GM10248 (cell line): ENCODE measurements around the gene NCAN.

Experiments used
- CTCF ChIA-PET: fragments of 300-600 bp; sonication (Branson Sonifier 250); formaldehyde crosslinking; extraction: SDS; loops from one replicate; lab custom pipeline; 2021; ENCODE audit warnings: antibody characterized with exemption; lab: Yijun Ruan, JAX
- POLR2A ChIA-PET: fragments of 350-650 bp; sonication (Branson Sonifier 250); formaldehyde crosslinking; extraction: SDS; loops from one replicate; lab custom pipeline; 2020; ENCODE audit warnings: antibody characterized with exemption; lab: Yijun Ruan, JAX
- DNase-seq: peaks from one replicate; pipeline ENCODE4 v3.0.0; 2012; ENCODE audit errors: extremely low spot score
- CTCF ChIP-seq: IDR thresholded peaks from 2 replicates; pipeline ENCODE4 v1.5.1; 2012; ENCODE audit warnings: mild to moderate bottlenecking, low read depth; ENCODE audit errors: extremely low read depth, missing control alignments, control extremely low read depth

NCAN gene

GRCh38 chr19:19209372-19209771 is 2.4 kb upstream of the NCAN start:
- CTCF ChIA-PET, result interaction anchor here (2.0 kb wide), 1 partner anchor 15 kb away, joined by 5 read pairs; no protein-coding TSS in a partner anchor
- TF ChIP-seq CTCF, result no peak
- POLR2A ChIA-PET, result no interaction called here
- no peak for DNase-seq

- ChIA-PET CTCF (interaction anchor here (1.5 kb wide), 1 partner anchor 23 kb away, joined by 3 read pairs; no protein-coding TSS in a partner anchor), POLR2A (no interaction called here)
- no peak for TF ChIP-seq CTCF
- DNase-seq, result no peak
Measured at GRCh38 chr19:19212916-19213315, 1.2 kb downstream of the NCAN start.

GRCh38 chr19:19213426-19214158 is 1.8 kb downstream of the NCAN start:
- ChIA-PET CTCF (interaction anchor here (0.9 to 2.9 kb wide), 3 partner anchors 11 to 23 kb away, joined by 3 to 12 read pairs (median 3); partner anchors contain the start of gene NR2C2AP), POLR2A (no interaction called here)
- TF ChIP-seq CTCF, result no peak
- DNase-seq, result no peak

GRCh38 chr19:19214159-19214490 is 2.4 kb downstream of the NCAN start:
- POLR2A ChIA-PET, result no interaction called here
- CTCF ChIA-PET, result interaction anchor here (0.9 to 2.9 kb wide), 3 partner anchors 11 to 24 kb away, joined by 3 to 12 read pairs (median 3); partner anchors contain the start of gene NR2C2AP
- no peak for DNase-seq
- no peak for TF ChIP-seq CTCF

GRCh38 chr19:19214892-19215291 is 3.1 kb downstream of the NCAN start:
- CTCF ChIA-PET, result interaction anchor here (2.9 kb wide), 1 partner anchor 10 kb away, joined by 12 read pairs; no protein-coding TSS in a partner anchor

GRCh38 chr19:19215792-19216191 is 4.0 kb downstream of the NCAN start:
- POLR2A ChIA-PET, result no interaction called here
- CTCF ChIA-PET, result interaction anchor here (0.8 to 2.9 kb wide), 2 partner anchors 9 to 14 kb away, joined by 3 to 12 read pairs; no protein-coding TSS in a partner anchor
- TF ChIP-seq CTCF, result no peak
- no peak for DNase-seq

More at GRCh38 chr19:19214892-19215291, 3.1 kb downstream of the NCAN start:
- POLR2A ChIA-PET, result no interaction called here
- DNase-seq, result no peak
- TF ChIP-seq CTCF, result no peak
